Measurements from ENCODE around the gene ZNF407. TPM values are rescaled to one million over a fixed set of nuclear protein-coding genes. Genes with fewer than 3 reads are reported as not detected.

ZNF407 gene
- total and polyA plus RNA-seq, 9 donors = 5.3 to 22.3 (median 18.7) TPM

DNA sequence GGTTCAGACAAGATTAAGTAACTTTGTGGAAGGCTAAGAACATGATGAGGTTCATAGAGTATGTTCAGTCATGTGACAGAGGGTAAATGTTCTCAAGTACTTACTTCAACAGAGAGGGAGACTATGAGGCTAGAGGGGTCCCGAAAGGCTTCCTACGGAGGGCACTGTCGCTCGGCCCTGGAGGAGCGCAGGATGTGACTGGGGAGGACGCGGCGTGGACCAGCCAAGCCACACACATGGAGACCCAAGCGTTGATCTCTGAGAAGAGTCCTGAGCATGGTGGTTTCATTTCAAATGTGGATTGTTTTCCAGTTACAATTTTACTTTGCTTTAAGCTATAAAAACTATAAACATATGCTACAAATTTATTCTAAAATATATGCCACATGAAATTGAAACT, 383.8 kb downstream of the ZNF407 start:
- H3K4me3 ChIP-seq = no peak overlapping the region
- H3K9me3 ChIP-seq = no peaks in the 10 kb centered on the region
- 97 to 99% (median 97%) methylated on average over 9 of the region's 9 CpGs for WGBS, 3 donors
- no peak overlapping the region for H3K27ac ChIP-seq
- intact Hi-C loops (cut with DNase I) = no loop called here
- H3K27me3 ChIP-seq = no peaks in the 10 kb centered on the region
- H3K36me3 ChIP-seq = no peaks in the 10 kb centered on the region
- H3K4me1 ChIP-seq (ENCODE audit: insufficient read depth) = no peaks in the 10 kb centered on the region
- DNase-seq = no peak
- TF ChIP-seq CTCF (IDR thresholded peaks at IDR 0.05) (no peak), EP300 (IDR thresholded peaks at IDR 0.05) (no peak), POLR2A (IDR thresholded peaks at IDR 0.05) (no peak)

- DNase-seq = no peak
- TF ChIP-seq EP300 (IDR thresholded peaks at IDR 0.05) (no peak), POLR2A (IDR thresholded peaks at IDR 0.05) (no peak), CTCF (IDR thresholded peaks at IDR 0.05) (no peak)
- Histone ChIP-seq H3K4me1 (ENCODE audit: insufficient read depth) (no peaks in the 10 kb centered on the region), H3K27me3 (no peaks in the 10 kb centered on the region), H3K36me3 (no peaks in the 10 kb centered on the region), H3K9me3 (no peaks in the 10 kb centered on the region), H3K27ac (no peak overlapping the region), H3K4me3 (no peak overlapping the region)
- intact Hi-C loops (cut with DNase I) = no loop called here
- WGBS, 3 donors = 87 to 88% (median 88%) methylated on average over 6 of the region's 6 CpGs
Measured at GRCh38 chr18:74982946-74983635, 385.4 kb downstream of the ZNF407 start.

DNA sequence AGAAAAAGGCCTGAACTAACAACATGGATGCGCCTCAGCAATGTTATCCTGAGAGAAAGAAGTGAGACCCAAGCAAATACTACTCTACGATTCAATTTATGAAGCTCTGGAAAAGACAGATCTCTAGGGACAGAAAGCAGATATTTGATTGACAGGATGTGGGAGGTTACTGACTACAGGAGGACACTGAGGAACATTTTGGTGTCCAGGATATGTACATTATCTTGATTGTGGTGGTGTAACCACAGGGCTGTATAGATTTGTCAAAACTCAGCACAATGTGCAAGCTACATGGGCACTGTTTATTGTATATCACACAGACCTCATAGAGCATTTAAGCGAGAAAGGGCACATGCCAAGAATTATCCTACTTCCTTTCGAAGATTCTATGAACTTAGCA, 391.5 kb downstream of the ZNF407 start:
- no peak overlapping the region for H3K4me3 ChIP-seq
- no peaks in the 10 kb centered on the region for H3K4me1 ChIP-seq (ENCODE audit: insufficient read depth)
- no peak overlapping the region for H3K27ac ChIP-seq
- no peaks in the 10 kb centered on the region for H3K36me3 ChIP-seq
- no peaks in the 10 kb centered on the region for H3K27me3 ChIP-seq
- TF ChIP-seq EP300 (IDR thresholded peaks at IDR 0.05) (no peak), POLR2A (IDR thresholded peaks at IDR 0.05) (no peak), CTCF (IDR thresholded peaks at IDR 0.05) (no peak)
- H3K9me3 ChIP-seq = no peaks in the 10 kb centered on the region
- intact Hi-C loops (cut with DNase I) = no loop called here
- 95 to 96% (median 96%) methylated on average over 4 of the region's 4 CpGs for WGBS, 3 donors
- DNase-seq = no peak

GRCh38 chr18:74990563-74991081, 393.0 kb downstream of the ZNF407 start:
- H3K27ac ChIP-seq = no peak overlapping the region

More at GRCh38 chr18:74990563-74991081, 393.0 kb downstream of the ZNF407 start:
- DNase-seq = no peak
- WGBS, 3 donors = 77 to 81% (median 79%) methylated on average over 4 of the region's 4 CpGs
- Histone ChIP-seq H3K4me1 (ENCODE audit: insufficient read depth) (no peaks in the 10 kb centered on the region), H3K9me3 (no peaks in the 10 kb centered on the region), H3K4me3 (no peak overlapping the region), H3K36me3 (no peaks in the 10 kb centered on the region), H3K27me3 (no peaks in the 10 kb centered on the region)
- intact Hi-C loops (cut with DNase I) = no loop called here
- TF ChIP-seq POLR2A (IDR thresholded peaks at IDR 0.05) = no peak
